ENCODE data around the gene NCAPD2.

NCAPD2 gene

DNA sequence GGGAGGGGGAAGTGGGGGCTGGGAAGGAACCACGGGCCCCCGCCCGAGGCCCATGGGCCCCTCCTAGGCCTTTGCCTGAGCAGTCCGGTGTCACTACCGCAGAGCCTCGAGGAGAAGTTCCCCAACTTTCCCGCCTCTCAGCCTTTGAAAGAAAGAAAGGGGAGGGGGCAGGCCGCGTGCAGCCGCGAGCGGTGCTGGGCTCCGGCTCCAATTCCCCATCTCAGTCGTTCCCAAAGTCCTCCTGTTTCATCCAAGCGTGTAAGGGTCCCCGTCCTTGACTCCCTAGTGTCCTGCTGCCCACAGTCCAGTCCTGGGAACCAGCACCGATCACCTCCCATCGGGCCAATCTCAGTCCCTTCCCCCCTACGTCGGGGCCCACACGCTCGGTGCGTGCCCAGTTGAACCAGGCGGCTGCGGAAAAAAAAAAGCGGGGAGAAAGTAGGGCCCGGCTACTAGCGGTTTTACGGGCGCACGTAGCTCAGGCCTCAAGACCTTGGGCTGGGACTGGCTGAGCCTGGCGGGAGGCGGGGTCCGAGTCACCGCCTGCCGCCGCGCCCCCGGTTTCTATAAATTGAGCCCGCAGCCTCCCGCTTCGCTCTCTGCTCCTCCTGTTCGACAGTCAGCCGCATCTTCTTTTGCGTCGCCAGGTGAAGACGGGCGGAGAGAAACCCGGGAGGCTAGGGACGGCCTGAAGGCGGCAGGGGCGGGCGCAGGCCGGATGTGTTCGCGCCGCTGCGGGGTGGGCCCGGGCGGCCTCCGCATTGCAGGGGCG lies 40.2 kb downstream of the NCAPD2 start, which contains the start of gene GAPDH:
Gene GAPDH, plus strand, starts transcription at position 595 of the 772 bp plus-strand sequence. CDS start 316 bp downstream, outside the sequence.
- Histone ChIP-seq H3K79me2 (ENCODE audit: low read length) (peaks cover 60% of the 10 kb centered on the region), H3K27ac (ENCODE audit: low read length) (peak within 1 kb of the TSS; percentile 95), H3K27me3 (replicated peaks; ENCODE audit: insufficient read depth, low read length) (no peaks in the 10 kb centered on the region), H2AFZ (ENCODE audit: low read length) (peak within 1 kb of the TSS; percentile 72), H3K9ac (ENCODE audit: low read length) (peak within 1 kb of the TSS; percentile 96), H3K9me2 (replicated peaks; ENCODE audit: insufficient read depth, low read length) (no peaks in the 10 kb centered on the region), H3K4me3 (ENCODE audit: low read length) (peak within 1 kb of the TSS; percentile 86), H3K4me1 (ENCODE audit: low read length) (peaks cover 20% of the 10 kb centered on the region), H3K9me3 (replicated peaks; ENCODE audit: insufficient read depth, low read length) (no peaks in the 10 kb centered on the region), H3K36me3 (replicated peaks; ENCODE audit: insufficient read depth, low read length) (peaks cover 26% of the 10 kb centered on the region; the same call in 1 of the 2 replicates), H3F3A (ENCODE audit: insufficient read depth, low read length) (peaks cover 83% of the 10 kb centered on the region), H4K20me1 (ENCODE audit: insufficient read depth, low read length) (peaks cover 33% of the 10 kb centered on the region), H3K4me2 (ENCODE audit: low read depth, low read length) (peak within 1 kb of the TSS; percentile 93)
- DNase-seq = peak; percentile 99
- no peak for TF ChIP-seq EZH2phosphoT487 (IDR thresholded peaks at IDR 0.05; ENCODE audit: low read length)
- no peak for TF ChIP-seq EZH2 (optimal IDR thresholded peaks at IDR 0.05; ENCODE audit: low read depth, low read length)
- TF ChIP-seq, protein P1, sequence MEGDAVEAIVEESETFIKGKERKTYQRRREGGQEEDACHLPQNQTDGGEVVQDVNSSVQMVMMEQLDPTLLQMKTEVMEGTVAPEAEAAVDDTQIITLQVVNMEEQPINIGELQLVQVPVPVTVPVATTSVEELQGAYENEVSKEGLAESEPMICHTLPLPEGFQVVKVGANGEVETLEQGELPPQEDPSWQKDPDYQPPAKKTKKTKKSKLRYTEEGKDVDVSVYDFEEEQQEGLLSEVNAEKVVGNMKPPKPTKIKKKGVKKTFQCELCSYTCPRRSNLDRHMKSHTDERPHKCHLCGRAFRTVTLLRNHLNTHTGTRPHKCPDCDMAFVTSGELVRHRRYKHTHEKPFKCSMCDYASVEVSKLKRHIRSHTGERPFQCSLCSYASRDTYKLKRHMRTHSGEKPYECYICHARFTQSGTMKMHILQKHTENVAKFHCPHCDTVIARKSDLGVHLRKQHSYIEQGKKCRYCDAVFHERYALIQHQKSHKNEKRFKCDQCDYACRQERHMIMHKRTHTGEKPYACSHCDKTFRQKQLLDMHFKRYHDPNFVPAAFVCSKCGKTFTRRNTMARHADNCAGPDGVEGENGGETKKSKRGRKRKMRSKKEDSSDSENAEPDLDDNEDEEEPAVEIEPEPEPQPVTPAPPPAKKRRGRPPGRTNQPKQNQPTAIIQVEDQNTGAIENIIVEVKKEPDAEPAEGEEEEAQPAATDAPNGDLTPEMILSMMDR (IDR thresholded peaks at IDR 0.05; ENCODE audit: low read length) = no peak

GRCh38 chr12:6534695-6534944 lies 40.7 kb downstream of the NCAPD2 start:
- Histone ChIP-seq H3K9ac (ENCODE audit: low read length) (peak overlapping the region; percentile 96), H3K9me2 (replicated peaks; ENCODE audit: insufficient read depth, low read length) (no peaks in the 10 kb centered on the region), H3K9me3 (replicated peaks; ENCODE audit: insufficient read depth, low read length) (no peaks in the 10 kb centered on the region), H3K4me1 (ENCODE audit: low read length) (peaks cover 20% of the 10 kb centered on the region), H2AFZ (ENCODE audit: low read length) (no peak overlapping the region), H3K27ac (ENCODE audit: low read length) (peak overlapping the region; percentile 95), H3K79me2 (ENCODE audit: low read length) (peaks cover 60% of the 10 kb centered on the region), H4K20me1 (ENCODE audit: insufficient read depth, low read length) (peaks cover 33% of the 10 kb centered on the region), H3F3A (ENCODE audit: insufficient read depth, low read length) (peaks cover 89% of the 10 kb centered on the region), H3K4me3 (ENCODE audit: low read length) (peak overlapping the region; percentile 86), H3K27me3 (replicated peaks; ENCODE audit: insufficient read depth, low read length) (no peaks in the 10 kb centered on the region), H3K4me2 (ENCODE audit: low read depth, low read length) (peak overlapping the region; percentile 85; the same call in 1 of the 2 replicates), H3K36me3 (replicated peaks; ENCODE audit: insufficient read depth, low read length) (peaks cover 23% of the 10 kb centered on the region; the same call in 1 of the 2 replicates)
- no peak for DNase-seq
- TF ChIP-seq, protein P1 (IDR thresholded peaks at IDR 0.05; ENCODE audit: low read length) = no peak
- no peak for TF ChIP-seq EZH2phosphoT487 (IDR thresholded peaks at IDR 0.05; ENCODE audit: low read length)
- no peak for TF ChIP-seq EZH2 (optimal IDR thresholded peaks at IDR 0.05; ENCODE audit: low read depth, low read length)

DNA sequence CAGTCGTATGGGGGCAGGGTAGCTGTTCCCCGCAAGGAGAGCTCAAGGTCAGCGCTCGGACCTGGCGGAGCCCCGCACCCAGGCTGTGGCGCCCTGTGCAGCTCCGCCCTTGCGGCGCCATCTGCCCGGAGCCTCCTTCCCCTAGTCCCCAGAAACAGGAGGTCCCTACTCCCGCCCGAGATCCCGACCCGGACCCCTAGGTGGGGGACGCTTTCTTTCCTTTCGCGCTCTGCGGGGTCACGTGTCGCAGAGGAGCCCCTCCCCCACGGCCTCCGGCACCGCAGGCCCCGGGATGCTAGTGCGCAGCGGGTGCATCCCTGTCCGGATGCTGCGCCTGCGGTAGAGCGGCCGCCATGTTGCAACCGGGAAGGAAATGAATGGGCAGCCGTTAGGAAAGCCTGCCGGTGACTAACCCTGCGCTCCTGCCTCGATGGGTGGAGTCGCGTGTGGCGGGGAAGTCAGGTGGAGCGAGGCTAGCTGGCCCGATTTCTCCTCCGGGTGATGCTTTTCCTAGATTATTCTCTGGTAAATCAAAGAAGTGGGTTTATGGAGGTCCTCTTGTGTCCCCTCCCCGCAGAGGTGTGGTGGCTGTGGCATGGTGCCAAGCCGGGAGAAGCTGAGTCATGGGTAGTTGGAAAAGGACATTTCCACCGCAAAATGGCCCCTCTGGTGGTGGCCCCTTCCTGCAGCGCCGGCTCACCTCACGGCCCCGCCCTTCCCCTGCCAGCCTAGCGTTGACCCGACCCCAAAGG lies 41.2 kb downstream of the NCAPD2 start:
- Histone ChIP-seq H3K9me3 (replicated peaks; ENCODE audit: insufficient read depth, low read length) (no peaks in the 10 kb centered on the region), H3K9ac (ENCODE audit: low read length) (peak overlapping the region; percentile 96), H3K36me3 (replicated peaks; ENCODE audit: insufficient read depth, low read length) (peaks cover 20% of the 10 kb centered on the region; the same call in 1 of the 2 replicates), H3K9me2 (replicated peaks; ENCODE audit: insufficient read depth, low read length) (no peaks in the 10 kb centered on the region), H3K27ac (ENCODE audit: low read length) (peak overlapping the region; percentile 95), H3K4me2 (ENCODE audit: low read depth, low read length) (peak overlapping the region; percentile 85), H3K4me1 (ENCODE audit: low read length) (peaks cover 20% of the 10 kb centered on the region), H2AFZ (ENCODE audit: low read length) (no peak overlapping the region), H3F3A (ENCODE audit: insufficient read depth, low read length) (peaks cover 92% of the 10 kb centered on the region), H4K20me1 (ENCODE audit: insufficient read depth, low read length) (peaks cover 33% of the 10 kb centered on the region), H3K4me3 (ENCODE audit: low read length) (peak overlapping the region; percentile 86), H3K79me2 (ENCODE audit: low read length) (peaks cover 60% of the 10 kb centered on the region), H3K27me3 (replicated peaks; ENCODE audit: insufficient read depth, low read length) (no peaks in the 10 kb centered on the region)
- TF ChIP-seq EZH2phosphoT487 (IDR thresholded peaks at IDR 0.05; ENCODE audit: low read length) (no peak), EZH2 (optimal IDR thresholded peaks at IDR 0.05; ENCODE audit: low read depth, low read length) (no peak)
- TF ChIP-seq, protein P1 (IDR thresholded peaks at IDR 0.05; ENCODE audit: low read length) = no peak
- peak; percentile 61 for DNase-seq

Data from MM.1S (cell line).